ENCODE results near the gene PHF21B.
"Not testable (repeated sequence)": the region's sequence is repeated elsewhere in the genome, so short reads cannot be mapped to it uniquely, and the experiment has no call there.

PHF21B gene

GRCh38 chr22:45009606-45010531, at the start of gene PHF21B:
TSS of gene PHF21B (minus strand) at chr22:45010005. CDS start at chr22:45009549, 456 bp downstream.
- DNase-seq (ENCODE audit: low read depth) = no peak

- DNase-seq (ENCODE audit: low read depth) = no peak
These were observed 49.5 kb upstream of the PHF21B start for GRCh38 chr22:45059296-45059695.

GRCh38 chr22:45058622-45058912, 48.8 kb upstream of the PHF21B start:
- no peak for DNase-seq (ENCODE audit: low read depth)

DNA sequence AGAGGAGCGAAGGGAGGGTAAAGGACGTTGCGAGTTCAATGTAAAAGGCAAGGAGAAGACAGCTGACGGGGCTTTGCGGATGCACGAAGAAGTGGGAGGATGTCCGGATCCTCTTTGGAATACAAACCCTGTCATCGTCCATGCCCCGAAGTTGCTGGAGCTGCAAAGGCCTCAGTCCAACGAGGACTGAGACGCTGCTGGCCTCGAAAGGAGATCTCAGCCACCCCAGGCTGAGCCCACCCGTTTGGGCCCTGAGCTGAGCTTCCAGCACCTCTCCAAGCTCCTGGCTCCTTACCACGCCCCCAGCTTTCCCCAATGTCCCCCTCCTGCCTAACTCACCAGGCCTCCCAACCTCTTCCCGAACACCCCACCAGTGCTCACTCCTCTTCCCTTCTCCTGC, 46.1 kb upstream of the PHF21B start:
- DNase-seq (ENCODE audit: low read depth) = no peak

- no peak for DNase-seq (ENCODE audit: low read depth)
These were observed 43.8 kb upstream of the PHF21B start for GRCh38 chr22:45053571-45053970.

- DNase-seq (ENCODE audit: low read depth) = no peak
These were observed 43.3 kb upstream of the PHF21B start for GRCh38 chr22:45053094-45053493.

- not testable (repeated sequence) for DNase-seq (ENCODE audit: low read depth)
These were observed 42.9 kb upstream of the PHF21B start for GRCh38 chr22:45052665-45053064.

GRCh38 chr22:45051946-45052345, 42.1 kb upstream of the PHF21B start:
- DNase-seq (ENCODE audit: low read depth) = no peak

DNA sequence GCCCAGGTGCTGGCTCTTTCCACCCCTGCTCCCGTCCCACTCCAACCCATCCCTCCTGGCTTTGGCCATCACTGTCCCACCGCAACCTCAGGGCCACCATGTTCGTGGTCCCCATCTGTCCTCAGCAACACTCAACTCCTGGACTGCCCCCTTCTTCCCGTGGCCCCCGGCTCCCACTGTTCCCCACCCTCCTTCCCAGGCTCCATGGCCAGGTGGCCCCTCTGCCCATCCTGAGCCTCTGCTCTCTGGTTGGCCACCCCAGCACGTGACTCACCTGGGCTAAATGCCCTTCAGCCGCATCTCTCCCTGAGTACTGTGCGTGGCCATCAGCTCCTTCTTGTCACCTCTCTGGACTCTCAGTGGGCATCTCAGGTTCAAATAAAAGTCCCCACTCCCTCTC, 41.6 kb upstream of the PHF21B start:
- DNase-seq (ENCODE audit: low read depth) = no peak

- DNase-seq (ENCODE audit: low read depth) = no peak
These were observed 37.5 kb upstream of the PHF21B start for GRCh38 chr22:45047260-45047659.

DNA sequence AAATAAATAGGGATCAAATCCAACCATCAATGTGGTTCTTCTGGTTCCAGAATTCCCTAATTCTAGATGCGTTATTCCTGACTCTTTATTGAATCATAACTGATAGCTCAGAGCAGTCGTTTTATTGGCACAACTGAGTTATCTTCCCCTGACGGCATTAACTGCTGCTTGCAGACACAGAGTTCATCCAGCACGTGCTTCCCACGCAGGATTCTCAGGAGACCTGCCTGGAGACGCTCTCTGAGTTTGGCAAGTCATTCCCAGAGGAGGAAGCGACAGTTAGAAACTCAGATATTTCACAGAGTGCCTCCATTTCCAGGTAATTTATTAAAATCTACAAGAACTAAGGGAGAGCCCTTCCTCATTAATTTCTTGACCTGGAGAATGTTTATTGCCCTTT, 35.4 kb upstream of the PHF21B start:
- no peak for DNase-seq (ENCODE audit: low read depth)

DNA sequence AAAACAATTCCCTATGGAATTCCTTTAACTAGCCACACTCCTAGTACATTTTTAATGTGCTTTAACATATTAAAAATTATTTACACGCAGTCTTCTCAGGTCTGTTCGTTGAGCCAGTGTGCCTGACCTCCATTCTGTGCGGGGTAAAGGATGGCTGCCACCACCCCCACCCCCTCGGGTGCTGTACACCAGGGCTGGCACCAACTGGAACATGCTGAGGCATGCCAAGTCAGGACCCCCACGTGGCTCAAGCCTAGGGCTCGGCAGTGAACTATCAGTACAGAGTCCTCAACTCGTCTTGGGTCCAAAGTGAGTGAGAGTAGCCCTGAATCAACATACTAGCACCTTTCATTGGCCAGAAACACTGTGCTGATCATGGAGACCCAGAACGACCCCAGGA, 32.5 kb upstream of the PHF21B start:
- DNase-seq (ENCODE audit: low read depth) = no peak

DNA sequence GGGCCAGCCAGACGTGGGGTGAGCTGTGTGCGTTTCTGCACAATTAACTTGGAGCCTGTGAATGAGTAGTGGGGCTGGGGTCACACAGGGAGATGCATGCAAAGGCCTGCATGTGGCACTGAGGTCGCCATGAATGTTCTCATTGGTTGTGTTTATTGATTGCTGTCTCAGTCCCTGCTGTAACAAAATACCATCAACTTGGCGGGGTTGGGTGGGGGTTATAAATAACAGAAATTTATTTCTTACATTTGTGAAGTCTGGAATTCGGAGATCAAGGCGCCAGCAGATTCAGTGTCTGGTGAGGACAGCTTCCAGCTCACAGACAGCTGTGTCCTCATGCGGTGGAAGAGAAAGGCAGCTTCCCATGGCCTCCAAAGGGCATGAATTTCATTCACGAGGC, 29.3 kb upstream of the PHF21B start:
- no peak for DNase-seq (ENCODE audit: low read depth)

DNA sequence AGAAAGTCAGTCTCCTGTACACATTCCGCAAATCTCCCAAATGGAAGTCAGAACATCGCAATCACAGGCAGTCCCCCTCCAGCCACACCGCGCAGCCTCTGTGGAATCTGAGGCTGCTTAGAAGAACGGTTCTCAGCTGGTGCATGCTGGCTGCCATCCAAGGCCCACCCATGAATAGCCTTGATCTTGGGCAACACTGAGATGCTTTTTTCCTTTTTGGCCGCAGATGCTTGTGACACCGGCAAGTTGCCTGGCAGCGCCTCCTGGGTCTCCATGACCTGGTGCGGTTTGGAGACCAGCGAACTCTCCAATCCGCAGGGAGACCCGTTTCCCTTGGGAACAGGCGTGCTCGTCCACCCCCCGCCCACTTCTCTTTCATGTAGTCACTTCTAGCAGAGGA, 26.3 kb upstream of the PHF21B start:
- DNase-seq (ENCODE audit: low read depth) = no peak

- DNase-seq (ENCODE audit: low read depth) = no peak
These were observed 25.0 kb upstream of the PHF21B start for GRCh38 chr22:45034821-45035220.

DNA sequence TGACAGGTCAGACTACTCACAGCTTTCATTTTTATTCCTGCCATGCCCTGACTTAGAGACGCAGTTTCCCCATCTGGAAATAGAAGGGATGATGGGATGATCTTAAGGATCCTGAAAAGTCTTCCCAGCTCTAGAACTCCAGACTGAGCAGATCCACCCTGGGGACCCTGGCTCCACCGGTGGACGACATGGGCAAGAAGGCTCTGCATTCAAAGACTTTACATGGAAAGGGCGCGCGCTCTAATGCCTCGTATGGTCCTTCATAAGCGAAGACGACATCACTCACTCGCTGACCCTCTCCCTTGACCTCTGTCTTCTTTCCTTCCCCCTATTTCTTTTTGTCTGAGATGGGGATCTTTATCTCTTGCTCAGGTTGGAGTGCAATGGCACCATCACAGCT, 24.4 kb upstream of the PHF21B start:
- no peak for DNase-seq (ENCODE audit: low read depth)

DNA sequence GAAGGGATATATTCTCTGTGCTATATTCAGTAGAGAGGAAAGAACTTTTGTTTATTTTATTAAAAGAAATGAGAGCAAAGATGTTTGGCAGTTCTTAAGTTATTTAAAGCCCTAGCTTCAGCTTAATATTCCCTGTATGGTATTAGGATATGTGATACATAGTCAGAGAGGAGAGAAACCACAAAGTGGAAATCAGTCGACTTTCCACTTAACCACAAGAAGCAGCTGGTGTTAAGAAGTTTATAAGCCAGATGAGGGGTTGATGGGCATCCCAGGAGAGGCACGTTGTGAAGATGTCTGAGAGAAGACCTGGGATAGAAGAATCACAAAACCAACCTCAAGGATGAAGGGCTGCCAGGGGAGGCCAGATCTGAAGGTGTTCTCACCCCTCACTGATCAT, 23.3 kb upstream of the PHF21B start:
- no peak for DNase-seq (ENCODE audit: low read depth)

- DNase-seq (ENCODE audit: low read depth) = no peak
These were observed 22.0 kb upstream of the PHF21B start for GRCh38 chr22:45031629-45032403.

- DNase-seq (ENCODE audit: low read depth) = no peak
These were observed 19.7 kb upstream of the PHF21B start for GRCh38 chr22:45029501-45029900.

GRCh38 chr22:45026511-45026910, 16.7 kb upstream of the PHF21B start:
- DNase-seq (ENCODE audit: low read depth) = no peak

DNA sequence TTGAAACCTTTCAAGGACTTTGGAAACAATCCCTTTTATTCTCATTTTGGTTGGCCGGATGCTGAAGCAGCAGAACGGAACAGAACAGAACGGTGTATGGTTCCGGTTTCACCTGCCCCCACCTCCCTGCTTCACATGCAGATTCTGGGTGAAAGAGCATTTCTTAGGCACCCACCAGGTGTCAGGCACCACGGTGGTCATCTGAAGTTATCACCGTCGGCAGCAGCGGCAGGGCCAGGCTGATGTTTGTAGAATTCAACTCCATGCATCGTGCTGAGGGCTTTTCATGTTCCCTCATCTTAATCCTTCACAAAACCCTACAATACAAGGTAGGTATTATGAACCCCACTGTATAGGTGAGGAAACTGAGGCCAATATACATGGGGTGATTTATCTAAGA, 13.6 kb upstream of the PHF21B start:
- no peak for DNase-seq (ENCODE audit: low read depth)

DNA sequence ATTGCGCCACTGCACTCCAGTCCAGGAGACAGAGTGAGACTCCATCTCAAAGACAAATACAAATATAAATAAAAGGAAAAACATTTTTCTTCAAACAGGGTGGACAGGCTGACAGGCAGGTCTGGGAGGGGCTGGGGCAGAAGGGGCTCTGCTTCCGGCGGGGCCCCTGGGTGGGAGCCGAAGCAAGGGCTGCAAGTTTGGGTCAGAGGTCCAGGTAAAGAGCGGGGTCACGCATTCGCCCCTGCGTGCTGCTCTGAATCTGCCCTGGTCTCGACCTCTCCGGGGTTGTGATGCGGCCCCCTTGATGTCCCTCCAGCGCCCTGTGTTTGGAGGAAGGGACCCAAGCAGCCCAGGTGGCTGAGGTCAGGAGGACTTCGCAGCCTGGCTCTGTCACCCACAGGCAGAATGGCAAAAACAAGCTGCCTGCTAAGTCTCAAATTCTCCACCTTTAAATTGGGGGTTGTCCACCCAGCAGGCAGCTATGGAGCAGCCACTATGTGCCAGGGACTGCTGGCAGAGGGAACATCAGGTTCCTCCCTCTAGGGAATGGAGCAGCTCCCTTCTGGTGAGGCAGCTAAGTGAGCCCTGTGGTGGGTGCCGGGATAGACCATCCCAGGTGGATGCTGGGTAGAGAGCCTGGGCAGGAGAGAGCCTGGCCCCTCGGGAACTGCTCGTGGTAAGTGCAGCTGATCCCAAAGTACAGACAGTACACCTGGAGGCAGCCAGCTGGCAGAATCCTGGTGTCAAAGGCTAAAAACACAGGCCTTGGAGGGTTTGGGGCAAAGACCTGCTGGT, 10.3 kb upstream of the PHF21B start:
- DNase-seq (ENCODE audit: low read depth) = no peak

DNA sequence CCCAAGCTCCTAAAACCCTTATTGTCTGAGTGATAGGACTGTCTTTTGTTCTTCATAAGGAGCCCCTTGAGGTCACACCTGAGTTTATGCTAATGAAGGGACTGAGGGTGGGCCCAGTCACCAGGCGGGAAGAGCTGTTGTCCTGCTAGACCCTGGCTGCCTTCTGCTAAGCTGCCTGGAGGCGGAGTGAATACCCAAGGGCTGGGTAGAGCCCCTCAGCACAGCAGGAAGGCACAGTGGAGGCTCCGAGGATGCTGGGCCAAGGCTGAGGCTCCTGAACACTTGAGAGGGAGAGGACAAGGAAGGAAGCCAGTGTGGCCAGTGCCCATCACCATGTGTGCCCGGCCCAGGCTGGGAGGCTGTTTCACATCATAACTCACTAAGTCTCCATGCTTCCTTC, 4.8 kb upstream of the PHF21B start:
- DNase-seq (ENCODE audit: low read depth) = no peak
